ENCODE results near the gene DOCK7.

The DOCK7 gene

DNA sequence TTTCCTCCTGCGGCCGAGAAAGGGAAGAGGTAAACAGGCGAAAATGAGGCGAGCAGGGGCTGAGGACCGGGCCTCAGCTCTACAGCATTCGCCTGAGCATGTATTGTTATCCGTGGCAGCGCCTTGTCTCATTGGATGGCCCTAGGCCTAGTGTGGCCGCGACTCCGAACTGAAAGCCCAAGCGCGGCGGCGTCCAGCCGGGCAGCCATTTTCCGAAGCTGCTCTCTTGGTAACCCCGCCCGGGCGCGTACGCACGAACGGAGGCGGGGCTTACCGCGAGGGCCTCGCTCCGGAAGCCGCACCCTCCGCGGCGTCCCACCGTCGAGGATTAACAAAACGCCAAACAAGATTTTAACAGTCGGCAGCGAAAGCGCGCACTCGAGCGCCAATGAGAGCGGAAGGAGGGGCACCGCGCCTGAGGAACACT, 252.1 kb downstream of the DOCK7 start:
- DNase-seq (ENCODE audit: low read depth) = no peak
- TF ChIP-seq CTCF (conservative IDR thresholded peaks at IDR 0.05; ENCODE audit: low read depth, low read length) = no peak
- H3K4me3 ChIP-seq (ENCODE audit: low read depth, low read length) = peak overlapping the region; percentile 90

DNA sequence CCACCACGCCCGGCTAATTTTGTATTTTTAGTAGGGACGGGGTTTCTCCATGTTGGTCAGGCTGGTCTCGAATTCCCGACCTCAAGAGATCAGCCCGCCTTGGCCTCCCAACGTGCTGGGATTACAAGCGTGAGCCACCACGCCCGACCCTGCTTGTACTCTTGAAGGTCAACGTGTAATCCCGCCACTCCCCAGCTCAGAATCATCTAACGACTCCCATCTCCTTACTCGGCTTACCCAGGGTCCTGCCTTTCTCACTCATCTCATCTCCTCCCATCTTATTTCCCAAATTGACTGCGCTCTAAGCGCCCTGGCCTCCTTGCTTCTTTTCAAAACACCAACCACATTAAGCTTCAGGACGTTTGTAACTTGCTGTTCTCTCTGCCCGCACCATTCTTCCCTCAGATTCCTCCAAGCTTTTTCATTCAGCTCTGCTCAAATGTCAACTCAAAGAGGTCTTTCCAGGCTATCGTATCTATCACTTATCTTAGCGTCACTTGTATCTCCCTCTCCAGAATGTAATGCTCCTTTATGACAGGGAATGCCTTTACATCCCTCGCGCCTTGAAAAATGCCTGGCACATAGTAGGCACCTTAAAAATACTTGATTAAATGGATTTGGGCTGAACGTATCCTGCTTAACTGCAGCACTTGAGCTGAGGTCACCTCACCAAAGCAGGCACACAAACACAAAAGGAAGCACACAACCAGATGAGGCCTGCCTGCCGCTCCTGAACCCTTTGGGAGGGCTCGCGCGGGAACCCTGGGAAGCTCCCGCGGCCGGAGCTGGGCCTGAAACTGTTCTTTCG, 252.8 kb downstream of the DOCK7 start:
- TF ChIP-seq CTCF (conservative IDR thresholded peaks at IDR 0.05; ENCODE audit: low read depth, low read length) = no peak
- DNase-seq (ENCODE audit: low read depth) = no peak
- peak overlapping the region; percentile 90 for H3K4me3 ChIP-seq (ENCODE audit: low read depth, low read length)

DNA sequence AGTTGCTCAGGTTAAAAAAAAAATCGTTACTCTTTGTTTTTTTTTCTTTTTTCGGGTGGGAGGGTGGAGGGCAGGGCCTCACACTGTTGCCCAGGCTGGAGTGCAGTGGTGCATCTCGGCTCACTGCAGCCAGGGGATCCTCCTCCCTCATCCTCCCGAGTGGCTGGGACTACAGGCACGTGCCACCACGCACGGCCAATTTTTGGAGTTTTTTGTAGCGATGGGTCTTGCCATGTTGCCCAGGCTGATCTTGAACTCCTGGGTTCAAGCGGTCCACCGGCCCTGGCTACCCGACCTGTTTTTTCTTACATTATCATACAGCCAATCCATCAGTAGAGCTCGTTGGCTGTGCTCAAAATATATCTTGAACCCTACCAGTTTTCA, 253.6 kb downstream of the DOCK7 start:
- TF ChIP-seq CTCF (conservative IDR thresholded peaks at IDR 0.05; ENCODE audit: low read depth, low read length) = no peak
- no peak for DNase-seq (ENCODE audit: low read depth)

GRCh38 chr1:62433861-62434617, 254.1 kb downstream of the DOCK7 start:
- DNase-seq (ENCODE audit: low read depth) = peak; percentile 22
- no peak overlapping the region for H3K4me3 ChIP-seq (ENCODE audit: low read depth, low read length)
- peak; percentile 17 for TF ChIP-seq CTCF (conservative IDR thresholded peaks at IDR 0.05; ENCODE audit: low read depth, low read length)

More for the DNA sequence above, 253.6 kb downstream of the DOCK7 start:
- H3K4me3 ChIP-seq (ENCODE audit: low read depth, low read length) = no peak overlapping the region

- no peak for DNase-seq (ENCODE audit: low read depth)
- no peak overlapping the region for H3K4me3 ChIP-seq (ENCODE audit: low read depth, low read length)
- no peak for TF ChIP-seq CTCF (conservative IDR thresholded peaks at IDR 0.05; ENCODE audit: low read depth, low read length)
Observed at GRCh38 chr1:62429581-62429980, 258.6 kb downstream of the DOCK7 start.

DNA sequence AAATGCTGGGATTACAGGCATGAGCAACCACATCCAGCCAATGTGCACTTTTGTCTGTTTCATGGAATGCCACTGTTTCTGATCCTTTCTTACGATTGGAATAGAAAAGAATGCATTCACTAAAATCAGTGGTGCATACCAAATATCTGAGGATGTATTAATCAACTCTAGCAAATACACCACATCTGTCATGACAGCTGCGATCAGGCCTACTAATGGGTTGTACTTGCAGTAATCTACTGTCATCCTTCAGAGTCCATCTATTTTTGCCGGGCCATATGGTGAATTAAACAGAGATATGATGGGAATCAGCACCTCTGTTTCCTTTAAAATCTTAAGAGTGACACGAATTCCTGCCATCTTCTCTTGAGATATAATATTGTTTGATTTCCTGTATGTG, 259.8 kb downstream of the DOCK7 start:
- no peak for TF ChIP-seq CTCF (conservative IDR thresholded peaks at IDR 0.05; ENCODE audit: low read depth, low read length)
- no peak for DNase-seq (ENCODE audit: low read depth)
- no peak overlapping the region for H3K4me3 ChIP-seq (ENCODE audit: low read depth, low read length)
